Fibroblast of skin of right quadriceps (primary cell): ENCODE measurements around the gene KDM6B.

Experiments used
- DNase-seq: peaks from one replicate; pipeline ENCODE4 v3.0.0-alpha.2; 2013

The KDM6B gene

DNA sequence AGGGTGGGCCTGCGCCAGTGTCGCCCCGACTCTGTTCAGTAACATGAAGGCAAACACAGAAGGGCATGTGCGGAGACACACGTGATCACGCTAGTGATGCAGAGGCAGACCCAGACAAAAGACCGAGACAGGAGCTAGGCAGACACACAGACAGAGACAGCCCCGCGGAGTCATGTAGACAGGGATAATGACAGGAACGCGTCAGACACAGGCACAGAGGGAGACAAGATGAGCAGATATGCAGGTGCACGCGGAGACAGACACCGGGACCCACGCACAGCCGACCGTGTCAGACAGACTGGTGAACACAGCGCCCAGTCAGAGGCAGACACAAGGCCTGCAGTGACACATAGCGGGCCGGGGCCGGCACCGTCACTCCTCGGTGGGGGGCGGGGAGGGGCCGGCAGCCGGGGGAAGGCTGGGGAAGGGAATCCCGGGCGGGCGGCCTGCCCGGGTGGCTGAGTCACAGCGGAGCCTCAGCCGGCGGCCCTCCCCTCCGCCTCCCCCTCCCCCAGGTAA, 7.4 kb downstream of the KDM6B start:
- peak; percentile 94 for DNase-seq

DNA sequence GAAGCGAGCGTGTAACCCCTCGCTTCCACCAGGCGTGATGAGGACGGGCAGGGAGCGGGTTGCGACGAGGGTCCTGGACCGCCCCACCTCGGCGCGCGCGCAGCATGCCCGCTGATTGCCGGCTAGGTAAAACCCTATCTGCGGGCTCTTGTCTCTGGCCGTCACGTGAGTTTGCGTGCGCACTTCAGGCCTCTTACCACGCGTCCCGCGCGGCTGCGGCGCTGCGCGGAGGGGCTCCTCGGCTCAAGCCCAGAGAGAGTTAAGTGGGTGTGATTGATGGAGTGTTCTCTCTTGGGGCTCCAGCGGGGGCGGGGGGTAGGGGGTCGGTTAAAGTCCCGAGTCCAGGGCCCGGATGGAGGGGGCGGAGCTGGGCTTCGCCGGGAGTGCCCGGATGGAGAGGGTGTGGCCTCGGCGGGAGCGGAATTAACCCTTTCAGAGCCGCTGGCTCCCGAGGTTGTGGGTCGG, 7.9 kb downstream of the KDM6B start:
- peak; percentile 90 for DNase-seq

DNA sequence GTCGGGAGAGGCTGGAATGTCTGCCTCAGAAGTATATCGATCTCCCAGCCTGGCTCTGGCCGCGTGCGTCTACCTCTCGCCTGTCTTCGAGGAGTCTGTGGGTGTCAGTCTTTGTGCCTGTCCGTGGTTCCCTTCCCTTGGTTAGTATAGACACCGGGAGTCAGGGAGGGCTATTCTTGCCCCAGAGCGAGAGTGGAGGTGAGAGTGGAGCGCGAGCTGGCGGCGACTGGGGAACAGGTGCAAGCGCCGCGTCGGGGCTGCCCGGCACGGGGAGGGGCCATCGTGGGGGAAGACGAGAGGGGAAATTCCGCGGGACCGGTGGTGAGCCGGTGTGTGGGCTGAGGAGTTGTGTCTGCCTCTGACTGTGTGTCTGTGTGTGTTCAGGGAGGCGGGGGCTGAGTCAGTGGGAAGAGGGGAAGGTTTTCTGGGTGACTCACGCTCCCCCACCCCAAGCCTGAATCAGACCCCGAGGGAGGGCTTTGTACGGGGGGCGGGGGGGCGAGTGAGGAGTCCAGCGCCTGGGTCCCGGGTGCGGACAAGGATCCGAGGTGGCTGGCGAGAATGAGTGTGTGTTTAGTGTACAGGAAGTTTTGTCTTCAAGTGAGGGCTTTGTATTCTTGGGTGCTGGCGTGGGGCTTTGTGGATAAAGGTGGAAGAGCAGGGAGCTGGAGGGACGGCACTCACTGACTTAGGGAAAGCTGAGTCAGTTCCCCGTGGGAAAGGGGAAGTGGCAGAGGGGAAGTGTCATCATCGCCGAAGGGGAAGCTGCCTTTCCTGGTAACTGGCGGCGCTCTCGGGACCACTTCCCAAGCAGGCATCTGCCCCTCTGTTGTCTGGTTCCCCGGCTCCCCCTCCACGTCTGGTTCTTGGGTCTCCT, 8.6 kb downstream of the KDM6B start:
- peak; percentile 93 for DNase-seq

DNA sequence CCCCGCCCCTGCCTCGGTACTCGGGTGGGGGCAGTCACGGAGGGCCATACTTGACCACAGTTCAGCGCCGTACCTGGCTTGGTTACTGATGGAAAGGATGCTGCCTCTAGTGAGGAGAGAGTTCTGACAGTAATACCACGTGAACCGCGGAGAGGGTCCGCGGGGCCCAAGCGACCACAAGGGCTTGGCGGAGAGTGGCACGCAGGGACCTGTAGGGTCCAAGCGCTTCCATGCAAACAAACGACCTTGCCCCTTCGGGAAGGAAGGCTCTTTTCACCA, 9.2 kb downstream of the KDM6B start:
- no peak for DNase-seq

DNA sequence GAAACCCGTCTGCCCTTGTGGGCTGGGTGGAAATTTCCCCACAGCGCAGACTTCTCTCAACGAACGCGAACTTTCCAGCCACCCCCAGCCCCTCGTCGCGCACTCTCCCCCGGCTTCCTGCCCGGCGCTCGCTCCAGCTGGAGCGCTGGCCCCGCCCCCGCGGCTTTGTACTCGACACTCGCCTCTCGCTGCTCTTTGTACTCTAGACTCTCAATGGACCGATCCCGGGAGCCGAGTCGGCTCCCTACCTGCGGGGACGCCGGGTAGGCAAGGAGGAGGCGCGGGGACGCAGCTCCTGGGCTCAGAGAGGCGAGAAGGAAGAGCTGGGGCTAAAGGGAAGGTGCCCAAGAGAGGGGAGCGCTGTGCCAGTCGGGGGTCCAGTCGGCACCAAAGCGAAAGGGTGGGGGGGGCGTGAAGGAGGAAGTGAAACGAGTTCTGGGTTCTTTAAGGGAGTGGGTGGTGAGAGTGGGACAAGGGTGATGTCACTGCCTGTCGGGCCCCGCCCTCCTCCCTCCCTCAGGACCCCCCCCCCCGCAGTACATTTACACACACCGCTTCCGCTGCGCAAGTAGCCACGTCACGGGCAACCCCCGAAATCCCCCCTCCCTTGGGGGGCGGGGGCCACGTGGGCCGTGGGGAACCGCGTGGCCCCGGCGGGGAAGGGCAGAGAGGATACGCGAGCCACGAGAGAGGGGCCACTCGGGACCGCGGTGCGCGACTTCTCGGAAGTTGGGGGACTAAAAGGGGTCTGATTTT, 9.7 kb downstream of the KDM6B start:
- DNase-seq: peak; percentile 78

DNA sequence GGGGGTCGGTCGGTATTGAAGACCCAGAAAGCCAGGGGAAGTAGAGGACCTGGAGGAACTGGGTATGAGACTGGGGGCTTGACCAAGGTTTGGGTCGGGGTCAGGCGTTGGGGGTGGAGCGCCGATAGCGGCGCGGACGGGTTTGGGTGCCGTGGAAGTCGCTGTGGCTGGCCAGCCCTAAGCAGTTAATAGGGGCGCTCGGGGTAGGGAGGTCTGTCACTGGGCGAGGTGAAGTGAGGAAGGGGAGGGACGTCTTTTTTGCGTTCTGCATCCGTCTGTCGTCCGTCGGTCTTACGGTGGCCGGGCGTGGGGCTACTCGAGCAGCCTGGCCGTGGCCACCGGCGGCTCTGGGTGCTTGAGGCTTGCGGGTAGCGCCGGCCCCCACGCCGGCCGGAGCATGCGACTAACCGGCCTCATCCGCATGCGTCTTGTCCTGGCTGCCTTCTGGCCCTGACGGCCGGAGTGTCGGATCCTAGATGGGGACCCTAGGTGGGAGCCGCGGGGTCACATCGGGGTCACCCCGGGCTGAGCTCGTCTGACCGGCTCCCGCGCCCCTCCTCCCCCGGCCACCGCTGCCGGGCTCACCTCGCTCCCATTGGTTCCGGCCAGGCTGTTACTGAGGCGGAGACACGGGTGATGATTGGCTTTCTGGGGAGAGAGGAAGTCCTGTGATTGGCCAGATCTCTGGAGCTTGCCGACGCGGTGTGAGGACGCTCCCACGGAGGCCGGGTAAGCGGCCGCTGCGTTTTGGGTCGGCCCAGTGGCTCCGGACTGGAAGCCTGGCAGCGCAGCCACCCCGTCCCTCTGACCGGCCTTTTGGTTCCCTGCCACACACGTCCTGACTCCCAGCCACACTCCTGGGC, 10.5 kb downstream of the KDM6B start:
- peak; percentile 91 for DNase-seq

DNA sequence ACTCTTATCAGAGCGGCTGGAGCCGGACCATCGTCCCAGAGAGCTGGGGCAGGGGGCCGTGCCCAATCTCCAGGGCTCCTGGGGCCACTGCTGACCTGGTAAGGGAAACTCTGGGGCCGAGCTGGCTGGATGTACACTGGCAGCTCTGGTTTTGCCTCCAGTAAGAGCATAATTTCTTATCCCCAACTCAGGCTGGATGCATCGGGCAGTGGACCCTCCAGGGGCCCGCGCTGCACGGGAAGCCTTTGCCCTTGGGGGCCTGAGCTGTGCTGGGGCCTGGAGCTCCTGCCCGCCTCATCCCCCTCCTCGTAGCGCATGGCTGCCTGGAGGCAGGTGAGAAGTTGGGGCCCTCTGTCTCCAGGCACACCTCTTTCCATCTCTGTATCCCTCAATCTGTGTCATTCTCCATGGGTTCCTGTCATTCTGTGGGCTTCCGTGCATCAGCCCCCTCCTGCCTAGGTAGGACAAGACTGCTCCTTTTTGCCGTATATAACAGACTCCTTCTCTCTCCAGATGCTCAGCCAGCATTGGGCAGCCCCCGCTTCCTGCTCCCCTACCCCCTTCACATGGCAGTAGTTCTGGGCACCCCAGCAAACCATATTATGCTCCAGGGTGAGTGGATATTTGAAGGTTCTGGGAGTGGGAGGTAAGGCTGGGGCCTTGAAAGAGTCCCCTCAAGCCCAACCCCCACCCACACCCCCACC, 11.5 kb downstream of the KDM6B start:
- no peak for DNase-seq

DNA sequence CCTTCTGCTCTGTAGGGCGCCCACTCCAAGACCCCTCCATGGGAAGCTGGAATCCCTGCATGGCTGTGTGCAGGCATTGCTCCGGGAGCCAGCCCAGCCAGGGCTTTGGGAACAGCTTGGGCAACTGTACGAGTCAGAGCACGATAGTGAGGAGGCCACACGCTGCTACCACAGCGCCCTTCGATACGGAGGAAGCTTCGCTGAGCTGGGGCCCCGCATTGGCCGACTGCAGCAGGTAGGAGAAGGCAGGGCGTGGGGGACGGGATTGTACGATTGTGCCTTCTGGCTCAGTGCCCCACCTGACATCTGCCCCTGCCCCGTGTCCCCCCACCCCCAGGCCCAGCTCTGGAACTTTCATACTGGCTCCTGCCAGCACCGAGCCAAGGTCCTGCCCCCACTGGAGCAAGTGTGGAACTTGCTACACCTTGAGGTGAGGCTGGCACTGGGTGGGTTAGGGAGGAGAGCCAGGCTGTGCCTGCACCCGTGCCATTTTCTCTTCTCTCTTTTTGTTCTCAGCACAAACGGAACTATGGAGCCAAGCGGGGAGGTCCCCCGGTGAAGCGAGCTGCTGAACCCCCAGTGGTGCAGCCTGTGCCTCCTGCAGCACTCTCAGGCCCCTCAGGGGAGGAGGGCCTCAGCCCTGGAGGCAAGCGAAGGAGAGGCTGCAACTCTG, 12.2 kb downstream of the KDM6B start:
- no peak for DNase-seq

DNA sequence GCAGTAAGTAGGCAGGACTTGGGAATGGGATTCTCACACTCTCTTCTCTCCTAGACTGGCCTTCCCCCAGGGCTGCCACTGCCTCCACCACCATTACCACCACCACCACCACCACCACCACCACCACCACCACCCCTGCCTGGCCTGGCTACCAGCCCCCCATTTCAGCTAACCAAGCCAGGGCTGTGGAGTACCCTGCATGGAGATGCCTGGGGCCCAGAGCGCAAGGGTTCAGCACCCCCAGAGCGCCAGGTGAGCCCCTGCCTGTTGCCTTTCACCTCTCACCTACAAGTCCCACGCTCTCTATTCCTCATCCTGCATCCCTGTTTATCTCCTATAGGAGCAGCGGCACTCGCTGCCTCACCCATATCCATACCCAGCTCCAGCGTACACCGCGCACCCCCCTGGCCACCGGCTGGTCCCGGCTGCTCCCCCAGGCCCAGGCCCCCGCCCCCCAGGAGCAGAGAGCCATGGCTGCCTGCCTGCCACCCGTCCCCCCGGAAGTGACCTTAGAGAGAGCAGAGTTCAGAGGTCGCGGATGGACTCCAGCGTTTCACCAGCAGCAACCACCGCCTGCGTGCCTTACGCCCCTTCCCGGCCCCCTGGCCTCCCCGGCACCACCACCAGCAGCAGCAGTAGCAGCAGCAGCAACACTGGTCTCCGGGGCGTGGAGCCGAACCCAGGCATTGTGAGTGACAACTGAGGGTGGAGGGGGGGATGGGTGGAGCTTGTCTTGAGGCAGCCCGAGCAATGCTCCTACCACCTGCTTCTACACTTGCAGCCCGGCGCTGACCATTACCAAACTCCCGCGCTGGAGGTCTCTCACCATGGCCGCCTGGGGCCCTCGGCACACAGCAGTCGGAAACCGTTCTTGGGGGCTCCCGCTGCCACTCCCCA, 13.0 kb downstream of the KDM6B start:
- DNase-seq: no peak

DNA sequence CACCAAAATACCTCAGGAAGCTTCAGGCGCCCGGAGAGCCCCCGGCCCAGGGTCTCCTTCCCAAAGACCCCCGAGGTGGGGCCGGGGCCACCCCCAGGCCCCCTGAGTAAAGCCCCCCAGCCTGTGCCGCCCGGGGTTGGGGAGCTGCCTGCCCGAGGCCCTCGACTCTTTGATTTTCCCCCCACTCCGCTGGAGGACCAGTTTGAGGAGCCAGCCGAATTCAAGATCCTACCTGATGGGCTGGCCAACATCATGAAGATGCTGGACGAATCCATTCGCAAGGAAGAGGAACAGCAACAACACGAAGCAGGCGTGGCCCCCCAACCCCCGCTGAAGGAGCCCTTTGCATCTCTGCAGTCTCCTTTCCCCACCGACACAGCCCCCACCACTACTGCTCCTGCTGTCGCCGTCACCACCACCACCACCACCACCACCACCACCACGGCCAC, 14.1 kb downstream of the KDM6B start:
- no peak for DNase-seq

DNA sequence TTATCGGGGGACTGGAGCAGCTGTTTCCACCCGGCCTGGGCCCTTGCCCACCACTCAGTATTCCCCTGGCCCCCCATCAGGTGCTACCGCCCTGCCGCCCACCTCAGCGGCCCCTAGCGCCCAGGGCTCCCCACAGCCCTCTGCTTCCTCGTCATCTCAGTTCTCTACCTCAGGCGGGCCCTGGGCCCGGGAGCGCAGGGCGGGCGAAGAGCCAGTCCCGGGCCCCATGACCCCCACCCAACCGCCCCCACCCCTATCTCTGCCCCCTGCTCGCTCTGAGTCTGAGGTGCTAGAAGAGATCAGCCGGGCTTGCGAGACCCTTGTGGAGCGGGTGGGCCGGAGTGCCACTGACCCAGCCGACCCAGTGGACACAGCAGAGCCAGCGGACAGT, 14.7 kb downstream of the KDM6B start:
- DNase-seq: no peak

DNA sequence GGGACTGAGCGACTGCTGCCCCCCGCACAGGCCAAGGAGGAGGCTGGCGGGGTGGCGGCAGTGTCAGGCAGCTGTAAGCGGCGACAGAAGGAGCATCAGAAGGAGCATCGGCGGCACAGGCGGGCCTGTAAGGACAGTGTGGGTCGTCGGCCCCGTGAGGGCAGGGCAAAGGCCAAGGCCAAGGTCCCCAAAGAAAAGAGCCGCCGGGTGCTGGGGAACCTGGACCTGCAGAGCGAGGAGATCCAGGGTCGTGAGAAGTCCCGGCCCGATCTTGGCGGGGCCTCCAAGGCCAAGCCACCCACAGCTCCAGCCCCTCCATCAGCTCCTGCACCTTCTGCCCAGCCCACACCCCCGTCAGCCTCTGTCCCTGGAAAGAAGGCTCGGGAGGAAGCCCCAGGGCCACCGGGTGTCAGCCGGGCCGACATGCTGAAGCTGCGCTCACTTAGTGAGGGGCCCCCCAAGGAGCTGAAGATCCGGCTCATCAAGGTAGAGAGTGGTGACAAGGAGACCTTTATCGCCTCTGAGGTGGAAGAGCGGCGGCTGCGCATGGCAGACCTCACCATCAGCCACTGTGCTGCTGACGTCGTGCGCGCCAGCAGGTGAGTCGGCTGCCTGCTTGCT, 15.2 kb downstream of the KDM6B start:
- DNase-seq: no peak

DNA sequence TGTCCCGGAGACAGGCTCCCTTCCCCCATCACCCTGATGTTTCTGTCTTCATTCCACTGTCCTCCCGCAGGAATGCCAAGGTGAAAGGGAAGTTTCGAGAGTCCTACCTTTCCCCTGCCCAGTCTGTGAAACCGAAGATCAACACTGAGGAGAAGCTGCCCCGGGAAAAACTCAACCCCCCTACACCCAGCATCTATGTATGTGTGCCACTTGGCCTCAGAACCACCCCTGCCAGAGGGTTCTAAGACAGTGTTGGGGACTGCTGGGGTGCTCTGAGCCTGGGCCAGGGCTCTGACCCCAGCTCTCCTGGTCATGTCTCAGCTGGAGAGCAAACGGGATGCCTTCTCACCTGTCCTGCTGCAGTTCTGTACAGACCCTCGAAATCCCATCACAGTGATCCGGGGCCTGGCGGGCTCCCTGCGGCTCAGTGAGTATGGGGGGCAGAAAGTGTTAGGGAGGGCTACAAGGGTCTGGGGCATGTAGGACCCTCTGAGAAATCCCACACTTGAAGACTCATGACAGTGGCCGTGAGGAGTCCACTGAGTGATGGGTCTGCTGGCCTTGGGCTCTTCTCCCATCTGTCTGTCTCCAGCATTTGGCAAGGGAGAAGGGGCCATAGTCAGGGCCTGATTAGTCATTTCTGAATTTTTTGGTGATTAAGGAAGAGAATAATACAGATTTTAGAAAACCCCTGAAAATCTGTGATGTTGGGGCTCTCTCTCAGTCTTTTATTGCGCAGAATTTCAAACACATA, 15.9 kb downstream of the KDM6B start:
- DNase-seq: no peak

DNA sequence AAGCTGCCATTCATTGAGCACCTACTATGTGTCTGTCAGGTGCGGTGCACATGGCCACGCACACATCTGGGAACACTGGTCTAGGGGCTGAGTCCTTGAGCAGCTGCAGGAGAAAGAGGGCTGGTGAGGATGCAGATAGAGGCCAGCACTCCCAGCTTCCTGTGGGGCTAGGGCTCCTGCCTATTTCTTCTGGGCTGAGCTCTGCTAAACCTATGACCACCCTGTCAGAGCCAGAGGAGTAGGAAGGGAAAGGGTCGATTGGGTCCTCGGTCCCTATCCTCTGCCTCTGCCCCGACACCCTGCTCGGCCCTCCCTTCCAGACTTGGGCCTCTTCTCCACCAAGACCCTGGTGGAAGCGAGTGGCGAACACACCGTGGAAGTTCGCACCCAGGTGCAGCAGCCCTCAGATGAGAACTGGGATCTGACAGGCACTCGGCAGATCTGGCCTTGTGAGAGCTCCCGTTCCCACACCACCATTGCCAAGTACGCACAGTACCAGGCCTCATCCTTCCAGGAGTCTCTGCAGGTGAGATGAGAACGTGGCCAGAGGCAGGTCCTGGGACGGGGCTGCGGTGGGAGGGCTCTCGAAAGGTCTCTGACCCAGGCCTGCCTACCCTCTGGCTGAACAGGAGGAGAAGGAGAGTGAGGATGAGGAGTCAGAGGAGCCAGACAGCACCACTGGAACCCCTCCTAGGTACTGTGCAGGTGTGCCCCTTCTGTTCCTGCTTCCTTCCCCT, 16.9 kb downstream of the KDM6B start:
- no peak for DNase-seq

DNA sequence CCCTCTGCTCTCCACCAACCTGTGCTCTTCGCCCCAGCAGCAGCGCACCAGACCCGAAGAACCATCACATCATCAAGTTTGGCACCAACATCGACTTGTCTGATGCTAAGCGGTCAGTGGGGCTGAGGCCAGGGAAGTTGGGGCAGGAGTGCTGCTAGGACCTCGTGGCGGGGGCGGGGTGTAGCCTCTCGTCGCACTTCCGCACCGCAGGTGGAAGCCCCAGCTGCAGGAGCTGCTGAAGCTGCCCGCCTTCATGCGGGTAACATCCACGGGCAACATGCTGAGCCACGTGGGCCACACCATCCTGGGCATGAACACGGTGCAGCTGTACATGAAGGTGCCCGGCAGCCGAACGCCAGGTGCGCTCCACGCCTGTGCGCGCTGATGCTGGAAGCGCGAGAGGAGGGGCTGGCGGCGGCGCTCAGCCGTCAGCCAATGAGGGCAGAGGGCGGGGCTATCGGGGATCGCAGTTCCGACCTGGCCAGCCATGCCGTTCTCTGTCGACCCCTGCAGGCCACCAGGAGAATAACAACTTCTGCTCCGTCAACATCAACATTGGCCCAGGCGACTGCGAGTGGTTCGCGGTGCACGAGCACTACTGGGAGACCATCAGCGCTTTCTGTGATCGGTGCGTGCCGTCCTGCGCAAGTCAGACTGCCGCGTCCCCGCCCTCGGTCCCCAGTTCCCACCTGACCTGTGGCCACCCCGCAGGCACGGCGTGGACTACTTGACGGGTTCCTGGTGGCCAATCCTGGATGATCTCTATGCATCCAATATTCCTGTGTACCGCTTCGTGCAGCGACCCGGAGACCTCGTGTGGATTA, 17.6 kb downstream of the KDM6B start:
- peak; percentile 80 for DNase-seq

DNA sequence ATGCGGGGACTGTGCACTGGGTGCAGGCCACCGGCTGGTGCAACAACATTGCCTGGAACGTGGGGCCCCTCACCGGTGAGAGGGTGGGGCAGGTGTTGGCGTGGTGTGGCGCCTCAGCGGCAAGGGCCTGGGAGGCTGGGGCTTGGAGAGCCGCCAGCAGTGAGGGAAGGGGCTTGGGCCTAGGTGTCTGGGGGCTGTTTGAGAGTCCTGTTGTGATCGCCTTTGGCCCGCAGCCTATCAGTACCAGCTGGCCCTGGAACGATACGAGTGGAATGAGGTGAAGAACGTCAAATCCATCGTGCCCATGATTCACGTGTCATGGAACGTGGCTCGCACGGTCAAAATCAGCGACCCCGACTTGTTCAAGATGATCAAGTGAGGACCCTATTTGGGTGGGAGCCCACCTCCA, 18.2 kb downstream of the KDM6B start:
- no peak for DNase-seq

DNA sequence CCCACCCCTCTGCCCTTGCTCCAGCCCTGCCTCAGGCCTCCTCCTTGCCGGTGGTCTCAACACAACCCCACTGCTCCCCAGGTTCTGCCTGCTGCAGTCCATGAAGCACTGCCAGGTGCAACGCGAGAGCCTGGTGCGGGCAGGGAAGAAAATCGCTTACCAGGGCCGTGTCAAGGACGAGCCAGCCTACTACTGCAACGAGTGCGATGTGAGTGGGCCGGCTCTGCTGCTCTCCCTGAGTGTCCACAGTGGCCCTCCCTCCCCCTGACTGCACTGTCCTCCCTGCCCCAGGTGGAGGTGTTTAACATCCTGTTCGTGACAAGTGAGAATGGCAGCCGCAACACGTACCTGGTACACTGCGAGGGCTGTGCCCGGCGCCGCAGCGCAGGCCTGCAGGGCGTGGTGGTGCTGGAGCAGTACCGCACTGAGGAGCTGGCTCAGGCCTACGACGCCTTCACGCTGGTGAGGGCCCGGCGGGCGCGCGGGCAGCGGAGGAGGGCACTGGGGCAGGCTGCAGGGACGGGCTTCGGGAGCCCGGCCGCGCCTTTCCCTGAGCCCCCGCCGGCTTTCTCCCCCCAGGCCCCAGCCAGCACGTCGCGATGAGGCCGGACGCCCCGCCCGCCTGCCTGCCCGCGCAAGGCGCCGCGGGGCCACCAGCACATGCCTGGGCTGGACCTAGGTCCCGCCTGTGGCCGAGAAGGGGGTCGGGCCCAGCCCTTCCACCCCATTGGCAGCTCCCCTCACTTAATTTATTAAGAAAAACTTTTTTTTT, 19.1 kb downstream of the KDM6B start:
- no peak for DNase-seq
